HG03342 (cell line): ENCODE data around the gene MRAS.

Experiments used
- ATAC-seq: cut with Tn5 transposase; IDR thresholded peaks from one replicate; pipeline ENCODE4 v1.9.1; 2021; ENCODE audit warnings: mild to moderate bottlenecking, moderate library complexity; ENCODE audit not compliant: unreplicated experiment

MRAS gene

DNA sequence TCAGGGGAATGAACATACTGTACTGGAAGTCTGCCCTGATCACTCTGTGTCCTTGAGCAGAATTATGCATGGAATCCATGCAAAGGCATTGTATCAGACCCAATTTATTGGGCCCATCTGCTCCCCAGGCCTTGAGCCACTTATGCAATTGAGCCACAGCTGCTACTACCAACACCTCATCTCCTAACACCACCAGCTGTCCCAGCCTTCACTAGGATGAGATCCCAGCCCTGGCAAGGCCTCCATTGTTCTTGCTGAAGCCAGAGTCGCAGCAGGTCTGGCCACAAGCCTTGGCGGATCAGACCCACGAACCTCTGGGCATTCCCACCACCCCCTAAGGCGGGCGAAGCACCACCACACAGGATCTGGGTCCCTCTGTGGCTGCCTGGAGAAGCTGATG is 9.6 kb upstream of the MRAS start:
- no peak for ATAC-seq

- no peak for ATAC-seq
These were observed 7.9 kb upstream of the MRAS start for GRCh38 chr3:138340511-138340910.

DNA sequence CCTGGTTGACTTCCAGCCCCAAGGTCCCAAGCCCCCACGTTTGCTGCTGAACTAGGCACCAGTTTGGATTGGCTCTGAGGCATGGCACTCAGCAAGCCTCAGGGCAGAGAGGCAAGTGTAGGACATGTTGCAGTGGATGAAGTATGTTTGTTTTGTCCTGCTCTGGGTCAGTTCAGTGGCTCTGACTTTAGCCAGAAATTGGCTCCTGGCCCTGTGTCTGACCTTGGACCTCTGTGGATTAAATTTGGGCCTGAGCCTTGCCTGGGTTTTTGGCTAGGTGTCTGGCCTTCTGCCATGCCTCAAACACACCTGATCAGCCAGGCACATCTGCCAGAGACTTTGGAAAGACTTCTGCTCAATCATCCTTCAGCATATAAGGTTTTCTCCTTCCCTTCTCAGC is 3.6 kb upstream of the MRAS start:
- ATAC-seq: no peak

GRCh38 chr3:138348754-138349739 is 668 bp downstream of the MRAS start:
- ATAC-seq: no peak

GRCh38 chr3:138349926-138350665 is 1.7 kb downstream of the MRAS start:
- no peak for ATAC-seq

DNA sequence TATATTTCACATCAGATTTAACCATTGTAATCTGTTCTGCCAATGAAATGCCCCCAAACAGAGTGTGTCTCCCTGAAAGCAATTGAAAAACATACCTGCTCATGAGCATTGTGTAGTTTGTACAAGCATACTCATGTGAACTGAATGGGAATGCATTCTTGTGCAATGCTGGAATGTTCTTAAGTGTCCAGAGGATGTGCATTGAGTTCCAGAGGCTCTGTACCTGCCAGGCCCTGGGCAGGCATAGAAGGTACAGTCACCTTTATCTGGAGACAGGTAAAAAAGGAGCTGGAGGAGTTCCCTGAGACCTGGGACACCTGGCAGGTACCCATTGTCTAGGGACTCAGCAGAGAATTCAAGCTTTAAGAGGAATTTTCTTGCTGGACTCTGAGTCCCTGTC is 2.8 kb downstream of the MRAS start:
- ATAC-seq: no peak

- no peak for ATAC-seq
These were observed 3.7 kb downstream of the MRAS start for GRCh38 chr3:138351916-138352550.

DNA sequence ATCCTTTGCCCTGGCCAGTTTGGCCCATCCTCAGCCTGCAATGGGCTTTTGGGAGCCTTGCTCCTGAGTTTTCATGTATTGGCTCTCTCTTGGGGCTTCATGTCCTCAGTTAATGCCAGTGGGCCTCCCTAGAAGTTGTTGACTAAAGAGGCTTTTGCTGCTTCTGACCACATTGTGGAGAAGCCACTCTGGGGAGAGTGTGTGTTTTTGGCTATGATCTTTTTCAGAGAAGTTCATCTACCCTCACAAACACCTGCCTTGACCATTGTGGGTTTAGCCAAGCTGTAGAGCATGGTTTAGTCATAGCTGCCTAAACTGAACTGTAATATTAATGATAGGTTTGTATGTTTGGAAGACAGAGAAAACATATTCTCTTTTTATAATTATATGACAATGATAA is 6.0 kb downstream of the MRAS start:
- ATAC-seq: no peak

- ATAC-seq: no peak
These were observed 6.7 kb downstream of the MRAS start for GRCh38 chr3:138355071-138355470.

DNA sequence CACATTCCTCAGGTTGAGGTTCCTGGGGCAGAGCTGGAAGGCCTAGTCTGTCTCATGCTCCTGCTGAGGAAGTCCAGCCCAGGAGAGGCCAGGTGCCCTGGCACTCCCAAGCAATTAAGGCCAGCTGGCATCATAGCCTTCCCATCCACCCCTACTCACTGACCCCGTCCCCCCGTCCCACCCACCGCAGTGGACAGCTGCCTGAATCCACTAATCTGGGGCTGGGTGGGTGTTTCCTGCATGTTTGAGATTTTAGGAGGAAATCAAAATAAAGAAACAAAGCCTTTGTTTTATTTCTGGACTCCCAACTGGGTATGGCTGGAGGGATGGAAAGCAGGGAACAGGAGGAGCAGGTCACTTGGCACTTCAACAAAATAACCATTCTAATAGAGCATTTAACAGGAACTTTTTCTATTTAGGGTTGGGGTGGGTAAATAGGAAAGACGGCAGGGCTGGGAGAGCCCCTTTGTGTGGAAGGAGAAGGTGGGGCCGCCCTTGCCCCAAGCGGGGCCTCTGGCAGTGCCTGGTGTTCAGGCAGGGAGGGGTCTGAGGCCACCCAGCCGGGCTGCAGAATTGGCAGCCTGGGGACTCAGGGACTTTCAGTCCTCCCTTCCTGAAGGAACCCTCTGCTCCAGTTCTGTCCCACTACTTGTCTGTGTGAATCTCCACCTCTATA is 8.5 kb downstream of the MRAS start:
- ATAC-seq: no peak

DNA sequence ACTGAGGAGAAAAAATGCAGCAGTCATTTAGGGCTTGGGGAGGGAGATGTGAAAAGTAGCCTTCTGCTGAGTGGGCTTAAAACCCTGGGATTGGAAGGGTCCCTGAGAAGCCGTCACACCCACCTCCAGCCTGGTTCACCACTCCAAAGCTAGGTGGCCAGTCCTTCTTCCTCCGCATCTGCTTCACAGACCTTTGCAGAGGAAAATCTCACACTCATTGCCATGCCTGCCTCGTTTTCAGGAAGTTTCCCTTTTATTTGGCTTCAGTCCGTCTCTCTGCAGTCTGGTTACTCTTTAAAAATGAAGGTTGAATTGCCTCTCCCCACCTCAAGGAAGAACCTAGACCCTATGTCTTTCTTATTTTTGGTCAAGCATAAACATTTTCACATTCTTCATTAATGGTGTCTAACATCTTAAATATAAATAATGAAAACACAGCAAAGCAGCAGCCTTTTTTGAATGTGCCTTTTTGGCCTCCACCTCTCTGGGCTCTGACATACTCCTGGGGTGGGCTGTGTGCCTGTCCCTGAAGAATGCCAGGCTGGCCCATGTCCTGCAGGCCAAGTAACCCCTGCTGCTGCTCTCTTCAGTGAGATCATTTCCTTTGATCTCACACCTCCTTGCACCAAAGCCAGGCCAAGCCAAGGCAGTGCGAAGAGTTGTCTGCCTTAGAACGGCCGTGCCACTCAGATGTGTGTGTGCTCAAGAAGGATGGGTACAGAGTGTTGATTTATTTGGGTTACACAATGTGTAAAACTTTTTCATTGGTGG is 11.0 kb downstream of the MRAS start:
- no peak for ATAC-seq

GRCh38 chr3:138359919-138360868 is 11.8 kb downstream of the MRAS start:
- ATAC-seq: no peak

GRCh38 chr3:138360869-138361525 is 12.6 kb downstream of the MRAS start:
- ATAC-seq: no peak

DNA sequence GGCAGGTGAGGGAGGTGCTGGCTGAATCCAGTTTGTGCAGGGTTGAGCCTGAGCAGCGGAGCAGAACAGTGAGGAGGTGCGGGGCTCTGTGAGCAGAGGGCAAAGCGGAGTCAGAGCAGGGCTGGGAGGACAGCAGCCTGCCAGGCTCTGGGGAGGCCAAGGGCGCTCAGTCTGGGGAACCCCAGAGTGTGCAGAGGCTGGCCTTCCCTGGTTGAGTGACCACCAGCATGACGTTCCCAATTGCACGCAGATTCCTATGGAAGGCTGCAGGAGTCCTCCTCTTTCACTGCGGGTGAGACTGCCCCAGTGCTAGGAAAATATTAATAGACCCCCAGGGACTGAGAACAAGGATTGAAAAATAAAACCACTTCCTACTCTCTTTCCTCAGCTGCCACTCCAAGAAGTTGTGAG is 13.2 kb downstream of the MRAS start:
- ATAC-seq: no peak

DNA sequence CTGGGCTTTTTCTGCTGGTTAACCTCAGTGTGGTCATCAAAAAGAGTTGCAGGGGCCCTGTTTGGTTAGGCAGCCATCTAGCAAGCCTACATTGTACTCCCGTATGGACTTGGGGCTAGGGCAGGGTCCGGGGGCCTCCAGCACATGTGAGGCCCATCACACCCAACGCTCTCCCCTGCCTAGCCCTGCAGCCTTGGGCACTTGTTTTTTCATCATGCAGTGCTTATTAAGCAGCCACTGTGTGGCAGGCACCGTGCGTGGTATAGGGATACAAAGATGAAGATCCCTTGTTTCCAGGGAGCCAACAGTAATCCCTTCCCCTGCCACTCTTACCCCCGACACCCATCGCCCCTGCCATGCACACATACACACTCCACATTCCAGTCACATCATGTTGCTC is 14.2 kb downstream of the MRAS start:
- no peak for ATAC-seq

DNA sequence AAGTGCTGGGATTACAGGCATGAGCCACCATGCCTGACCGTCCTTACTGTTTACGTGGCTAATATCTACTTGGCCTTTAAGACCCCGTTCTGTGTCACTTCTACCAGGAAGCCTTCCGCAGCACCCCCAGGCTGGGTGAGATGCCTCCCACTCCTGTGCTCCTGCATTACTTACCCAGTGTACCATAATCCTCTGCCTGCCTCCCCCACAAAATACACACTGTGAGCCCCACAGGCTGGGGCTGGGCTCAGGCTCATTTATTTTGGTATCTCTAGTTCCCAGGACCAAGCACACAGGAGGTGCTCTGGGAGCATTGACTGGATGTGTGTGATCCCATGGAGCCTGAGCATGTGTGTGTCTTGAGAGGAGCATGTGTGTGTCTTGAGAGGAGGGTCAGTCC is 14.9 kb downstream of the MRAS start:
- no peak for ATAC-seq

GRCh38 chr3:138364356-138365252 is 16.2 kb downstream of the MRAS start:
- ATAC-seq: no peak

DNA sequence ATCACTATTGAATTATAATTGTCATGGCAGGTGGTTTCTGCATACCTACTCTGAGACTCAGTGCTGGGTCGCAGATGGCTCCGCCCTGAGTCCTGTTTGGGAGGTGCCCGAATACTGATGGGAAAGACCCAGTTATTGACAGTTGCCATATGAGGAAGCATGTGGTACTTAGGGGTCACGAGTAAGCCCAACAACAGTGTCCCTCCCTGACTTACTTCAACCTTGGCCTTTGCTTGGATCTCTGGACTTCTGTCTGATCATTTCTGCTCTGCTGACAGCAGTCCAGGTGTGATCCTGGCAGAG is 16.8 kb downstream of the MRAS start:
- no peak for ATAC-seq
